Keratinocyte (primary cell): Measurements from ENCODE around the gene TBCC.

Experiments used
- CTCF ChIP-seq, 3 experiments: IDR thresholded peaks in 1 of 3; conservative IDR thresholded peaks in 1 of 3; optimal IDR thresholded peaks in 1 of 3; 2 replicates in 2 of 3; 3 replicates in 1 of 3; pipeline versions ENCODE3 to v1.5.1; 2011; ENCODE audit warnings: low read length in 3 of 3, mild to moderate bottlenecking in 3 of 3, moderate library complexity in 2 of 3, control low read depth in 1 of 3, inconsistent platforms in 1 of 3; ENCODE audit not compliant: insufficient read depth in 2 of 3; ENCODE audit errors: extremely low read depth in 1 of 3
- EZH2 ChIP-seq: IDR thresholded peaks from one replicate; pipeline ENCODE4 v1.6.1; 2012; ENCODE audit warnings: inconsistent platforms, mild to moderate bottlenecking, low read length, moderate library complexity

DNA sequence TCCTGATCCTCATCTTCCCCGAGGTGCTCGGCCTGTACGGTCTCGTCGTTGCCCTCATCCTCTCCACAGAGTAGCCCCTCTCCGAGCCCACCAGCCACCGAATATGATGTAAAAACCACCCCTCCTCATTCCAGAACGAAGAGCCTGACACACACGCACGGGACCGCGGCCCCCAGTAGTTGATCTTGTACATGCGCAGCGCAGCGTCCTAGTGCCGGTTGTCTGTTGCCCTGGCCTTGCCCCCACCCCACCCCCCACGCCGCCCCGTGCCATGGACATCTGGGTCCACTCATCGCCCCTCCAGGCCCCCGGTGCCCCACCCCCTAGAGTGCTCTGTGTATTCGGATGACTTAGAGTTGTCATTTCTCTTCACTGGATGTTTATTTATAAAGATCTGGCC, 18.3 kb downstream of the TBCC start:
- TF ChIP-seq CTCF (optimal IDR thresholded peaks at IDR 0.05 in 1 of 3, IDR thresholded peaks at IDR 0.05 in 1 of 3, conservative IDR thresholded peaks at IDR 0.05 in 1 of 3; ENCODE audit: extremely low read depth in 1 of 3, insufficient read depth in 2 of 3, low read length in 3 of 3) (no peak), EZH2 (no peak)
